K562 (cell line): Measurements from ENCODE around the gene EEPD1. TPM values are rescaled to one million over a fixed set of nuclear protein-coding genes. Genes with fewer than 3 reads are reported as not detected.

ENCODE experiments used
- ATAC-seq: fragments of 200-7000 bp; cut with Tn5 transposase; 3 replicates; pipeline ENCODE4 v1.9.1; 2020; ENCODE audit warnings: moderate library complexity
- BruUV-seq: library from RNA; stranded (reverse); fragments of 400-500 nt; replicated peaks from 2 replicates; lab custom pipeline; 2021; lab: Mats Ljungman, UMichigan
- CTCF ChIA-PET: fragments of 300-600 bp; formaldehyde crosslinking; extraction: SDS; loops from one replicate; lab custom pipeline; 2021; ENCODE audit warnings: low intra/inter-chr PET ratio; lab: Yijun Ruan, JAX
- POLR2A ChIA-PET: fragments of 300-600, 350-650 bp; sonication (Branson Sonifier 250); formaldehyde crosslinking; extraction: SDS; loops from one replicate; lab custom pipeline; 2021; ENCODE audit warnings: antibody characterized with exemption, inconsistent platforms; lab: Yijun Ruan, JAX
- DNase-seq, 4 experiments: peaks; one replicate each; pipeline versions ENCODE4 v3.0.0 to v3.0.0-alpha.2; 2011 to 2018; ENCODE audit warnings: low spot score in 3 of 4, mixed read lengths in 3 of 4; ENCODE audit errors: extremely low read depth in 1 of 4
- FAIRE-seq: peaks from 2 replicates; lab custom pipeline; 2011; peaks lifted over from hg19 to GRCh38; lab: Jason Lieb, UNC
- H2AFZ ChIP-seq: 2 replicates; pipeline ENCODE4 v1.6.0; 2011; ENCODE audit warnings: low read depth, low read length, control low read depth, inconsistent platforms
- H3K27ac ChIP-seq: fragments of 200-600 bp; 3 replicates; pipeline ENCODE4 v1.8.0; 2011; ENCODE audit warnings: low read depth, mild to moderate bottlenecking, control low read depth, inconsistent platforms, low read length, moderate library complexity, mixed read lengths; ENCODE audit errors: extremely low read depth
- H3K27me3 ChIP-seq, 2 experiments: fragments of 300-600 bp in 1 of 2; 2 replicates in 1 of 2; 3 replicates in 1 of 2; pipeline versions ENCODE4 v1.6.0 to v1.8.0; 2011; ENCODE audit warnings: inconsistent platforms in 2 of 2, low read length in 2 of 2, mild to moderate bottlenecking in 1 of 2, mixed read lengths in 1 of 2, moderate library complexity in 1 of 2; ENCODE audit not compliant: control insufficient read depth in 2 of 2, insufficient read depth in 2 of 2
- H3K36me3 ChIP-seq: fragments of 300-600 bp; 3 replicates; pipeline ENCODE4 v1.8.0; 2011; ENCODE audit warnings: mild to moderate bottlenecking, low read length, inconsistent platforms; ENCODE audit not compliant: control insufficient read depth, insufficient read depth
- H3K4me1 ChIP-seq, 2 experiments: fragments of 200-600 bp in 1 of 2; replicated peaks in 1 of 2; 2 replicates in 1 of 2; 3 replicates in 1 of 2; pipeline versions ENCODE4 v1.5.1 to v1.8.0; 2011; ENCODE audit warnings: inconsistent platforms in 2 of 2, low read length in 2 of 2, mild to moderate bottlenecking in 1 of 2, mixed read lengths in 1 of 2, moderate library complexity in 1 of 2; ENCODE audit not compliant: control insufficient read depth in 2 of 2, insufficient read depth in 2 of 2
- H3K4me2 ChIP-seq: 2 replicates; pipeline ENCODE4 v1.6.1; 2011; ENCODE audit warnings: low read length, control low read depth, inconsistent platforms, mixed read lengths; ENCODE audit not compliant: insufficient read depth
- H3K4me3 ChIP-seq: fragments of 200-600 bp; sonication (generic), shearing (Covaris generic); 2 replicates; pipeline ENCODE4 v1.5.1; 2016; ENCODE audit warnings: control low read depth, inconsistent platforms
- H3K79me2 ChIP-seq: fragments of 200-600 bp; 3 replicates; pipeline ENCODE4 v1.8.0; 2011; ENCODE audit warnings: low read length, inconsistent platforms; ENCODE audit not compliant: control insufficient read depth, insufficient read depth
- H3K9ac ChIP-seq, 2 experiments: 2 replicates each; pipeline versions ENCODE4 v1.6.0 to v1.6.1; 2011; ENCODE audit warnings: low read depth in 2 of 2, low read length in 2 of 2, control low read depth in 1 of 2, inconsistent platforms in 1 of 2, mild to moderate bottlenecking in 1 of 2, mixed read lengths in 1 of 2; ENCODE audit not compliant: insufficient read depth in 1 of 2
- H3K9me1 ChIP-seq: one replicate; pipeline ENCODE4 v1.6.0; 2011; ENCODE audit warnings: inconsistent platforms, mild to moderate bottlenecking, low read length, moderate library complexity; ENCODE audit not compliant: control insufficient read depth, insufficient read depth
- H3K9me3 ChIP-seq: replicated peaks from 2 replicates; pipeline ENCODE4 v1.5.1; 2011; ENCODE audit warnings: low read depth, low read length, inconsistent platforms; ENCODE audit not compliant: control insufficient read depth, insufficient read depth
- H4K20me1 ChIP-seq: replicated peaks from 2 replicates; pipeline ENCODE4 v1.6.1; 2011; ENCODE audit warnings: low read length, inconsistent platforms, mixed read lengths; ENCODE audit not compliant: control insufficient read depth, insufficient read depth
- ATF7 ChIP-seq: fragments of 450-650 bp; IDR thresholded peaks from 2 replicates; pipeline ENCODE4 v1.7.1; 2014; ENCODE audit warnings: mild to moderate bottlenecking, moderate library complexity
- C11orf30 ChIP-seq: fragments of 450-650 bp; IDR thresholded peaks from 2 replicates; pipeline ENCODE4 v1.6.1; 2016; ENCODE audit warnings: low read depth, mild to moderate bottlenecking
- CBFA2T2 ChIP-seq: fragments of 450-650 bp; conservative IDR thresholded peaks from 2 replicates; pipeline ENCODE4 v1.6.1; 2017; ENCODE audit warnings: mild to moderate bottlenecking
- HSF4 ChIP-seq: fragments of 250-450 bp; sonication (Bioruptor Pico); IDR thresholded peaks from 2 replicates; pipeline ENCODE4 v2.1.2; 2022; ENCODE audit warnings: mild to moderate bottlenecking, moderate library complexity, borderline replicate concordance
- MTF1 ChIP-seq: fragments of 250-450 bp; sonication (Bioruptor Pico); IDR thresholded peaks from 2 replicates; pipeline ENCODE4 v1.9.0; 2021; ENCODE audit warnings: moderate library complexity, mild to moderate bottlenecking, inconsistent platforms, borderline replicate concordance
- NFE2 ChIP-seq: IDR thresholded peaks from 2 replicates; pipeline ENCODE4 v1.6.1; 2014; ENCODE audit warnings: antibody characterized with exemption, low read depth
- RBM22 ChIP-seq: fragments of 200-400 bp; formaldehyde crosslinking; IDR thresholded peaks from 2 replicates; pipeline ENCODE4 v1.6.1; 2018; ENCODE audit warnings: low read length, low read depth; ENCODE audit not compliant: poor library complexity, severe bottlenecking
- RHOXF2B ChIP-seq: fragments of 250-450 bp; sonication (Bioruptor Pico); conservative IDR thresholded peaks from 2 replicates; pipeline ENCODE4 v1.5.1; 2021
- SIRT6 ChIP-seq: IDR thresholded peaks from one replicate; pipeline ENCODE4 v1.6.1; 2012; ENCODE audit warnings: low read depth, mild to moderate bottlenecking, control low read depth, inconsistent platforms, low read length, moderate library complexity
- SMARCA4 ChIP-seq: fragments of 450-650 bp; IDR thresholded peaks from 2 replicates; pipeline ENCODE4 v1.6.1; 2016
- SOX6 ChIP-seq: fragments of 450-650 bp; IDR thresholded peaks from 2 replicates; pipeline ENCODE4 v1.6.1; 2014; ENCODE audit warnings: mild to moderate bottlenecking
- VEZF1 ChIP-seq: fragments of 200-800 bp; sonication (Bioruptor generic); IDR thresholded peaks from 2 replicates; pipeline ENCODE4 v1.6.1; 2017; ENCODE audit warnings: missing genetic modification characterization, missing compliant biosample characterization
- XRCC5 ChIP-seq: fragments of 200-400 bp; formaldehyde crosslinking; IDR thresholded peaks from 2 replicates; pipeline ENCODE4 v1.6.1; 2017; ENCODE audit warnings: low read depth, mild to moderate bottlenecking, low read length
- ZKSCAN8 ChIP-seq: fragments of 200-800 bp; sonication (Bioruptor generic); IDR thresholded peaks from 2 replicates; pipeline ENCODE4 v1.6.1; 2016; ENCODE audit warnings: missing genetic modification characterization, missing compliant biosample characterization
- ZNF184 ChIP-seq: sonication (generic); formaldehyde crosslinking; IDR thresholded peaks from 2 replicates; pipeline ENCODE4 v1.5.0; 2020; ENCODE audit warnings: missing genetic modification reagents
- WGBS: fragments of 100-300 bp; shearing (Covaris generic); methylation state at CpG from one replicate; pipeline ENCODE4 v1.1.6; 2016; ENCODE audit warnings: low coverage, mixed read lengths; ENCODE audit not compliant: insufficient coverage; ENCODE audit errors: missing lambda C conversion rate; 5-methylcytosine and 5-hydroxymethylcytosine counted together
- in situ Hi-C: fragments of 300-500 bp; cut with MboI; formaldehyde crosslinking; loops from 4 replicates; pipeline ENCODE4 v1.15.0; 2018; ENCODE audit warnings: inconsistent platforms, mixed read lengths
- intact Hi-C: fragments of 100-400 bp; cut with micrococcal nuclease; formaldehyde crosslinking; loops from 2 replicates; pipeline ENCODE4 v1.14.2; 2022
- polyA plus RNA-seq, 8 experiments: library from polyadenylated mRNA; depleted of rRNA in 4 of 8; stranded (reverse) in 5 of 8; unstranded in 3 of 8; fragments of >200 nt; fragmentation: Nextera tagmentation in 2 of 8; fragmentation: Illumina TruSeq in 1 of 8; extraction: Ambion mirVana in 2 of 8; extraction: Trizol in 1 of 8; gene quantifications; 2 replicates each; pipeline versions ENCODE4 v1.2.1 to v1.2.3, GENCODE V29; 2011 to 2014; ENCODE audit warnings: inconsistent platforms in 1 of 8, missing spikeins in 1 of 8
- total RNA-seq, 7 experiments: library from RNA; depleted of rRNA in 6 of 7; stranded (reverse); fragments of >200 nt in 6 of 7; fragmentation: Illumina TruSeq in 2 of 7; extraction: Trizol in 2 of 7; gene quantifications; 2 replicates each; pipeline versions ENCODE4 v1.2.1 to v1.2.3, GENCODE V29; 2011 to 2021; ENCODE audit warnings: low replicate concordance in 1 of 7

EEPD1 gene
- total and polyA plus RNA-seq, 9 of the 15 experiments (the other 6 are each of a cell fraction or from before 2014, with no cell fraction given), result 0.01 to 1.5 (median 0.74) TPM; not detected in 1

DNA sequence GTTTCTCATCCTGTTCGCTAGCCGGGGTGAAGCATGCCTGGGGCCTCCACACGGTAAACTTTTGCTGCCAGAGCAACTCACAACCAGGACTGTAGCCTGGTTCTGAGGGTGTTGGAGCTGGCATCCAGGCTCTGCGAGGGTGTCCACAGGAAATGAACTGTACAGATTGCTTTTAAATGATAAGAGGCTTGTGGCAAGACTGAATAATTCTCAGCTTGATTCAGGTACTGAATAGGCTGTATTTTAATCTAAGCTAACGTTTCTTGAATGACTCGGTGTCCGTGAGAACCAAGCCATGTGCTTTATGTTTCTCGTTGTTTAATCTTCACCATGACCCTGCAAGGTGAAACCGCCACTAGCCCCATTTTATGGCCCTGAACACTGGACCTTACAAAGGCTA is 49.3 kb downstream of the EEPD1 start:
- H3K4me3 ChIP-seq, result no peak overlapping the region
- H3K4me2 ChIP-seq, result no peak overlapping the region
- peaks cover 0 to 13% of the 10 kb centered on the region in 2 experiments; a peak in 4 of 5 replicates for H3K4me1 ChIP-seq
- in situ Hi-C loops, result no loop called here
- no peak for TF ChIP-seq HSF4 (CRISPR knock-in tag)
- TF ChIP-seq ATF7, result no peak
- TF ChIP-seq RHOXF2B (CRISPR knock-in tag), result no peak
- no peak for TF ChIP-seq RBM22
- H2AFZ ChIP-seq, result no peak overlapping the region
- no peak for ATAC-seq
- no peak overlapping the region for H3K27ac ChIP-seq
- intact Hi-C loops, result no loop called here
- POLR2A ChIA-PET, result interaction anchor here (0.6 to 1.1 kb wide), 2 partner anchors 11 to 15 kb away, joined by 3 to 4 read pairs; no protein-coding TSS in a partner anchor
- no peaks in the 10 kb centered on the region for H3K36me3 ChIP-seq
- no peak for DNase-seq
- H3K27me3 ChIP-seq, result peaks cover 0 to 10% of the 10 kb centered on the region in 2 experiments; a peak in 3 of 5 replicates
- no peaks in the 10 kb centered on the region for H4K20me1 ChIP-seq
- CTCF ChIA-PET, result no interaction called here
- H3K9me3 ChIP-seq, result no peaks in the 10 kb centered on the region
- no TSS peak for BruUV-seq
- no peaks in the 10 kb centered on the region for H3K79me2 ChIP-seq
- WGBS, result 13% methylated on average over 9 of the region's 9 CpGs
- no peaks in the 10 kb centered on the region for H3K9me1 ChIP-seq
- no peak overlapping the region for H3K9ac ChIP-seq
- FAIRE-seq, result no peak

- Histone ChIP-seq H3K4me3 (no peak overlapping the region), H3K9ac (peak overlapping the region in 1 of 2 experiments; percentile 48; a peak in 1 of 4 replicates), H3K9me1 (no peaks in the 10 kb centered on the region), H3K27me3 (peaks cover 0 to 10% of the 10 kb centered on the region in 2 experiments; a peak in 3 of 5 replicates), H3K79me2 (no peaks in the 10 kb centered on the region), H3K27ac (no peak overlapping the region), H4K20me1 (no peaks in the 10 kb centered on the region), H2AFZ (peak overlapping the region; percentile 56), H3K4me2 (peak overlapping the region; percentile 4; the same call in 1 of the 2 replicates), H3K36me3 (no peaks in the 10 kb centered on the region), H3K4me1 (peaks cover 5 to 21% of the 10 kb centered on the region in 2 experiments; a peak in 4 of 5 replicates), H3K9me3 (no peaks in the 10 kb centered on the region)
- POLR2A ChIA-PET, result interaction anchor here (0.6 kb wide), 1 partner anchor 87 kb away, joined by 3 read pairs; no protein-coding TSS in a partner anchor
- WGBS, result 1% methylated on average over 7 of the region's 8 CpGs
- DNase-seq (no peak), FAIRE-seq (no peak), ATAC-seq (peak; percentile 50)
- in situ Hi-C loops (no loop called here), intact Hi-C loops (no loop called here)
- CTCF ChIA-PET, result no interaction called here
- BruUV-seq, result no TSS peak
- peak; percentile 63; the same call in 1 of the 2 replicates for TF ChIP-seq NFE2
- TF ChIP-seq VEZF1 (CRISPR knock-in tag), result peak; percentile 21; the same call in 1 of the 2 replicates
- TF ChIP-seq SOX6, result 0 out of 2 replicates have a peak, but pooled peaks have one; percentile 38
- no peak for TF ChIP-seq XRCC5
- no peak for TF ChIP-seq ZNF184 (CRISPR knock-in tag)
- TF ChIP-seq MTF1 (CRISPR knock-in tag), result no peak
- TF ChIP-seq CBFA2T2, result no peak
- TF ChIP-seq SMARCA4, result peak; percentile 47; the same call in 1 of the 2 replicates
- 0 out of 2 replicates have a peak, but pooled peaks have one; percentile 18 for TF ChIP-seq C11orf30
- TF ChIP-seq SIRT6, result no peak
- TF ChIP-seq ZKSCAN8 (CRISPR knock-in tag), result 0 out of 2 replicates have a peak, but pooled peaks have one; percentile 36
Observed at GRCh38 chr7:36203071-36203790, 50.2 kb downstream of the EEPD1 start.
